Caco-2 (cell line): ENCODE data around the gene ZNF256. TPM values are rescaled to one million over a fixed set of nuclear protein-coding genes. Genes with fewer than 3 reads are reported as not detected.

Experiments used
- BruUV-seq: library from RNA; stranded (reverse); fragments of 400-500 nt; replicated peaks from 2 replicates; lab custom pipeline; 2021; lab: Mats Ljungman, UMichigan
- CTCF ChIA-PET: fragments of 300-600 bp; sonication (Branson Sonifier 250); formaldehyde crosslinking; loops from one replicate; lab custom pipeline; 2022; ENCODE audit warnings: antibody characterized with exemption; lab: Charles Lee
- POLR2A ChIA-PET: fragments of 300-600 bp; sonication (Branson Sonifier 250); formaldehyde crosslinking; loops from one replicate; lab custom pipeline; 2022; ENCODE audit warnings: antibody characterized with exemption; lab: Charles Lee
- DNase-seq, 2 experiments: peaks; one replicate each; pipeline versions ENCODE4 v3.0.0 to v3.0.0-alpha.2; 2020 to 2022
- H3K27me3 ChIP-seq: replicated peaks from 2 replicates; pipeline ENCODE4 v1.6.0; 2011; ENCODE audit warnings: low read length; ENCODE audit not compliant: control insufficient read depth, insufficient read depth
- H3K36me3 ChIP-seq: 2 replicates; pipeline ENCODE4 v1.5.1; 2011; ENCODE audit warnings: low read length; ENCODE audit not compliant: control insufficient read depth, insufficient read depth
- H3K4me1 ChIP-seq: fragments of 250-450 bp; sonication (Bioruptor Pico); 2 replicates; pipeline ENCODE4 v1.5.1; 2020; ENCODE audit warnings: mild to moderate bottlenecking
- H3K4me3 ChIP-seq: 2 replicates; pipeline ENCODE4 v1.5.1; 2011; ENCODE audit warnings: low read depth, mild to moderate bottlenecking, control low read depth, low read length
- H3K9me3 ChIP-seq: fragments of 250-450 bp; sonication (Bioruptor Pico); 2 replicates; pipeline ENCODE4 v1.5.1; 2020; ENCODE audit warnings: mild to moderate bottlenecking, moderate library complexity
- H3K27ac Mint-ChIP-seq: one replicate; pipeline ENCODE4 v1.8.0; 2022; ENCODE audit warnings: mixed read lengths; ENCODE audit not compliant: unreplicated experiment
- H3K27me3 Mint-ChIP-seq: one replicate; pipeline ENCODE4 v1.8.0; 2022; ENCODE audit warnings: mixed read lengths; ENCODE audit not compliant: insufficient read depth, unreplicated experiment
- H3K36me3 Mint-ChIP-seq: one replicate; pipeline ENCODE4 v1.8.0; 2022; ENCODE audit warnings: mild to moderate bottlenecking, mixed read lengths; ENCODE audit not compliant: insufficient read depth, unreplicated experiment
- H3K4me1 Mint-ChIP-seq: one replicate; pipeline ENCODE4 v1.8.0; 2022; ENCODE audit warnings: low read depth, mixed read lengths; ENCODE audit not compliant: unreplicated experiment
- H3K4me3 Mint-ChIP-seq: one replicate; pipeline ENCODE4 v1.8.0; 2022; ENCODE audit warnings: mild to moderate bottlenecking, moderate library complexity, mixed read lengths; ENCODE audit not compliant: unreplicated experiment
- H3K9me3 Mint-ChIP-seq: one replicate; pipeline ENCODE4 v1.8.0; 2022; ENCODE audit warnings: mixed read lengths; ENCODE audit not compliant: unreplicated experiment
- intact Hi-C: fragments of 100-400 bp; cut with micrococcal nuclease; formaldehyde crosslinking; loops from one replicate; pipeline ENCODE4 v1.10.0; 2022; ENCODE audit not compliant: unreplicated experiment
- total RNA-seq: library from RNA; stranded (reverse); gene quantifications from 2 replicates; pipeline ENCODE4 v1.2.3, GENCODE V29; 2022
- TF ChIP-seq, protein P1 (sequence below), 2 experiments: fragments of 200-600 bp in 1 of 2; IDR thresholded peaks; 1 replicate in 1 of 2; 2 replicates in 1 of 2; pipeline versions ENCODE4 v1.5.1 to v1.8.0; 2011 to 2022; ENCODE audit warnings: antibody characterized with exemption in 1 of 2, control low read depth in 1 of 2, inconsistent platforms in 1 of 2, low read depth in 1 of 2, low read length in 1 of 2, mild to moderate bottlenecking in 1 of 2, moderate library complexity in 1 of 2; ENCODE audit not compliant: insufficient read depth in 1 of 2, severe bottlenecking in 1 of 2, unreplicated experiment in 1 of 2

ZNF256 gene
- total RNA-seq, 1 experiment from 2014 or later: 1.5 TPM

DNA sequence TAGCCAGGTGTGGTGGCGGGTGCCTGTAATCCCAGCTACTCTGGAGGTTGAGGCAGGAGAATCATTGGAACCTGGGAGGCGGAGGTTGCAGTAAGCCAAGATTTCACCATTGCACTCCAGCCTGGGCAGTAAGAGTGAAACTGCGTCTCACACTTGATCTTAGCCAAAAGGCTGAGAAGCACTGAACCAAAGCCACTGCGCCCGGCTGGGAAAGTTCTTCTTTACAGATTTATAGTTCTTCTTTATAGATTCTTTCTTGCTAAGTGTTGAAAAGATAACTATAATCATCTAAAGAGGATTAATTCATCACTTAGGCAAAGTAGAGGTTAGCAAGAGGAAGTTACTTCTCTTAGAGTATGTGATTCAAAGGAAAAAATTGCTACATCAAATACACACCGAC, 42.2 kb downstream of the ZNF256 start:
- Mint-ChIP-seq H3K4me1 (no peaks in the 10 kb centered on the region), H3K27ac (no peak overlapping the region), H3K36me3 (peaks cover 58% of the 10 kb centered on the region), H3K27me3 (no peaks in the 10 kb centered on the region), H3K4me3 (no peak overlapping the region), H3K9me3 (peaks cover 18% of the 10 kb centered on the region)
- Histone ChIP-seq H3K36me3 (no peaks in the 10 kb centered on the region), H3K4me3 (no peak overlapping the region), H3K9me3 (no peaks in the 10 kb centered on the region), H3K4me1 (no peaks in the 10 kb centered on the region), H3K27me3 (no peaks in the 10 kb centered on the region)
- CTCF ChIA-PET: no interaction called here
- POLR2A ChIA-PET: interaction anchor here (0.7 kb wide), 1 partner anchor 11 kb away, joined by 6 read pairs; the partner anchor contains the start of gene ZNF417
- intact Hi-C loops: no loop called here
- BruUV-seq: no TSS peak
- no peak for DNase-seq
- TF ChIP-seq, protein P1, sequence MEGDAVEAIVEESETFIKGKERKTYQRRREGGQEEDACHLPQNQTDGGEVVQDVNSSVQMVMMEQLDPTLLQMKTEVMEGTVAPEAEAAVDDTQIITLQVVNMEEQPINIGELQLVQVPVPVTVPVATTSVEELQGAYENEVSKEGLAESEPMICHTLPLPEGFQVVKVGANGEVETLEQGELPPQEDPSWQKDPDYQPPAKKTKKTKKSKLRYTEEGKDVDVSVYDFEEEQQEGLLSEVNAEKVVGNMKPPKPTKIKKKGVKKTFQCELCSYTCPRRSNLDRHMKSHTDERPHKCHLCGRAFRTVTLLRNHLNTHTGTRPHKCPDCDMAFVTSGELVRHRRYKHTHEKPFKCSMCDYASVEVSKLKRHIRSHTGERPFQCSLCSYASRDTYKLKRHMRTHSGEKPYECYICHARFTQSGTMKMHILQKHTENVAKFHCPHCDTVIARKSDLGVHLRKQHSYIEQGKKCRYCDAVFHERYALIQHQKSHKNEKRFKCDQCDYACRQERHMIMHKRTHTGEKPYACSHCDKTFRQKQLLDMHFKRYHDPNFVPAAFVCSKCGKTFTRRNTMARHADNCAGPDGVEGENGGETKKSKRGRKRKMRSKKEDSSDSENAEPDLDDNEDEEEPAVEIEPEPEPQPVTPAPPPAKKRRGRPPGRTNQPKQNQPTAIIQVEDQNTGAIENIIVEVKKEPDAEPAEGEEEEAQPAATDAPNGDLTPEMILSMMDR (IDR thresholded peaks at IDR 0.05; ENCODE audit: insufficient read depth in 1 of 2, low read depth in 1 of 2, low read length in 1 of 2, severe bottlenecking in 1 of 2, unreplicated experiment in 1 of 2): no peak

GRCh38 chr19:57903618-57904184, 43.8 kb downstream of the ZNF256 start:
- Histone ChIP-seq H3K27me3 (no peaks in the 10 kb centered on the region), H3K9me3 (no peaks in the 10 kb centered on the region), H3K4me3 (no peak overlapping the region), H3K36me3 (no peaks in the 10 kb centered on the region), H3K4me1 (no peaks in the 10 kb centered on the region)
- intact Hi-C loops: loop anchor here (1.0 kb wide), 2 partner anchors 438 to 497 kb away; no protein-coding TSS in a partner anchor
- CTCF ChIA-PET: no interaction called here
- TF ChIP-seq, protein P1 (IDR thresholded peaks at IDR 0.05; ENCODE audit: insufficient read depth in 1 of 2, low read depth in 1 of 2, low read length in 1 of 2, severe bottlenecking in 1 of 2, unreplicated experiment in 1 of 2): no peak
- POLR2A ChIA-PET: no interaction called here
- Mint-ChIP-seq H3K4me1 (no peaks in the 10 kb centered on the region), H3K4me3 (no peak overlapping the region), H3K36me3 (peaks cover 47% of the 10 kb centered on the region), H3K27me3 (no peaks in the 10 kb centered on the region), H3K9me3 (peaks cover 18% of the 10 kb centered on the region), H3K27ac (no peak overlapping the region)
- no TSS peak for BruUV-seq
- no peak for DNase-seq

GRCh38 chr19:57900311-57900710, 47.2 kb downstream of the ZNF256 start:
- H3K4me3 Mint-ChIP-seq: no peak overlapping the region
- no peaks in the 10 kb centered on the region for H3K36me3 ChIP-seq
- intact Hi-C loops: no loop called here
- no peaks in the 10 kb centered on the region for H3K4me1 Mint-ChIP-seq
- CTCF ChIA-PET: no interaction called here
- H3K27me3 ChIP-seq: no peaks in the 10 kb centered on the region
- H3K9me3 Mint-ChIP-seq: peaks cover 18% of the 10 kb centered on the region
- H3K4me3 ChIP-seq: no peak overlapping the region
- no peaks in the 10 kb centered on the region for H3K9me3 ChIP-seq
- H3K4me1 ChIP-seq: no peaks in the 10 kb centered on the region
- H3K27me3 Mint-ChIP-seq: no peaks in the 10 kb centered on the region
- TF ChIP-seq, protein P1 (IDR thresholded peaks at IDR 0.05; ENCODE audit: insufficient read depth in 1 of 2, low read depth in 1 of 2, low read length in 1 of 2, severe bottlenecking in 1 of 2, unreplicated experiment in 1 of 2): no peak
- DNase-seq: no peak
- no peak overlapping the region for H3K27ac Mint-ChIP-seq
- POLR2A ChIA-PET: no interaction called here
- BruUV-seq: no TSS peak
- peaks cover 18% of the 10 kb centered on the region for H3K36me3 Mint-ChIP-seq

Other genes starting within 250 kb of the ZNF256 start
- not detected in 2 replicates for gene ZNF154, start 238.5 kb downstream of the ZNF256 start, total RNA-seq
- gene ZNF671, start 220.1 kb downstream of the ZNF256 start, total RNA-seq: not detected in 2 replicates
- gene ZNF776, start 200.9 kb downstream of the ZNF256 start, total RNA-seq: 15.6 and 16.0 TPM in 2 replicates
- gene ZNF586, start 178.0 kb downstream of the ZNF256 start, total RNA-seq: 6.2 and 9.1 TPM in 2 replicates
- gene ZNF552, start 132.8 kb downstream of the ZNF256 start, total RNA-seq: 38.6 and 48.2 TPM in 2 replicates
- 32.5 and 35.4 TPM in 2 replicates for gene ZNF587B, start 117.4 kb downstream of the ZNF256 start, total RNA-seq
- gene ZNF587, start 97.8 kb downstream of the ZNF256 start, total RNA-seq: 70.5 and 78.0 TPM in 2 replicates
- 8.3 and 9.4 TPM in 2 replicates for gene ZNF814, start 58.7 kb downstream of the ZNF256 start, total RNA-seq
- gene ZNF417, start 31.1 kb downstream of the ZNF256 start, total RNA-seq: 16.6 and 19.2 TPM in 2 replicates
- gene ZNF418, start 12.3 kb downstream of the ZNF256 start, total RNA-seq: 0.50 and 0.51 TPM in 2 replicates
- gene C19orf18, start 26.8 kb upstream of the ZNF256 start, total RNA-seq: 0.45 TPM in 1 of 2 replicates, not detected in the other
- 13.0 and 13.9 TPM in 2 replicates for gene ZNF606, start 55.1 kb upstream of the ZNF256 start, total RNA-seq
- gene ZSCAN1, start 86.3 kb upstream of the ZNF256 start, total RNA-seq: not detected in 2 replicates
- not detected in 2 replicates for gene ZNF135, start 111.6 kb upstream of the ZNF256 start, total RNA-seq
- not detected in 2 replicates for gene ZSCAN18, start 150.5 kb upstream of the ZNF256 start, total RNA-seq
- 4.4 and 5.4 TPM in 2 replicates for gene ZNF329, start 203.1 kb upstream of the ZNF256 start, total RNA-seq
- 19.9 and 21.6 TPM in 2 replicates for gene ZNF274, start 235.4 kb upstream of the ZNF256 start, total RNA-seq